HEK293 (cell line): ENCODE data around the gene KRTAP3-1.
A peak's percentile ranks its signal among the peaks of the same experiment; 100 is the strongest.
"Not testable (repeated sequence)": the region's sequence is repeated elsewhere in the genome, so short reads cannot be mapped to it uniquely, and the experiment has no call there.

Experiments used
- CTCF ChIA-PET: fragments of 350-600 bp; formaldehyde crosslinking; extraction: SDS; loops from one replicate; lab custom pipeline; 2021; ENCODE audit warnings: antibody characterized with exemption; lab: Yijun Ruan, JAX
- POLR2A ChIA-PET: fragments of 300-600 bp; formaldehyde crosslinking; extraction: SDS; loops from one replicate; lab custom pipeline; 2020; ENCODE audit warnings: antibody characterized with exemption, inconsistent platforms; lab: Yijun Ruan, JAX
- H3K27ac ChIP-seq: fragments of 200-500 bp; sonication (Bioruptor generic); 2 replicates; pipeline ENCODE4 v1.5.1; 2014; ENCODE audit warnings: low read depth, low read length, control low read depth, inconsistent platforms; ENCODE audit errors: extremely low read depth
- H3K36me3 ChIP-seq, 2 experiments: fragments of 200-500 bp in 1 of 2; sonication (Bioruptor generic) in 1 of 2; 1 replicate in 1 of 2; 2 replicates in 1 of 2; pipeline ENCODE4 v1.5.1; 2014 to 2017; ENCODE audit warnings: inconsistent platforms in 2 of 2, low read length in 2 of 2; ENCODE audit not compliant: control insufficient read depth in 2 of 2, insufficient read depth in 1 of 2
- H3K4me1 ChIP-seq: fragments of 200-500 bp; sonication (Bioruptor generic); 2 replicates; pipeline ENCODE4 v1.5.1; 2014; ENCODE audit warnings: mild to moderate bottlenecking, low read length, inconsistent platforms; ENCODE audit not compliant: control insufficient read depth, insufficient read depth
- H3K4me3 ChIP-seq: 2 replicates; pipeline ENCODE4 v1.5.1; 2011; ENCODE audit warnings: low read depth, mild to moderate bottlenecking, control low read depth, low read length, moderate library complexity
- H3K9me3 ChIP-seq: fragments of 200-500 bp; sonication (Bioruptor generic); 2 replicates; pipeline ENCODE4 v1.5.1; 2014; ENCODE audit warnings: low read depth, low read length, inconsistent platforms; ENCODE audit not compliant: control insufficient read depth, insufficient read depth
- HOXA7 ChIP-seq: sonication (generic); formaldehyde crosslinking; IDR thresholded peaks from 2 replicates; pipeline ENCODE4 v1.8.1; 2022; ENCODE audit warnings: missing genetic modification reagents, borderline replicate concordance
- INSM2 ChIP-seq: fragments of 450-650 bp; formaldehyde crosslinking; IDR thresholded peaks from 2 replicates; pipeline ENCODE4 v1.5.1; 2016; ENCODE audit warnings: missing biosample characterization, missing genetic modification characterization
- PRDM10 ChIP-seq: fragments of 450-650 bp; formaldehyde crosslinking; IDR thresholded peaks from 2 replicates; pipeline ENCODE4 v1.5.1; 2016; ENCODE audit warnings: missing biosample characterization, missing genetic modification characterization
- SCRT2 ChIP-seq: fragments of 450-650 bp; formaldehyde crosslinking; IDR thresholded peaks from 2 replicates; pipeline ENCODE4 v1.5.1; 2016; ENCODE audit warnings: missing biosample characterization, missing genetic modification characterization
- YY2 ChIP-seq: fragments of 450-650 bp; formaldehyde crosslinking; IDR thresholded peaks from 2 replicates; pipeline ENCODE4 v1.5.1; 2016; ENCODE audit warnings: missing biosample characterization, missing genetic modification characterization
- ZBTB49 ChIP-seq: fragments of 450-650 bp; formaldehyde crosslinking; IDR thresholded peaks from 2 replicates; pipeline ENCODE4 v1.5.1; 2016; ENCODE audit warnings: missing biosample characterization, missing genetic modification characterization, low read depth
- ZNF18 ChIP-seq: fragments of 450-650 bp; formaldehyde crosslinking; IDR thresholded peaks from 2 replicates; pipeline ENCODE4 v1.5.1; 2016; ENCODE audit warnings: missing biosample characterization, missing genetic modification characterization
- ZNF221 ChIP-seq: fragments of 450-650 bp; formaldehyde crosslinking; IDR thresholded peaks from 2 replicates; pipeline ENCODE4 v1.5.1; 2017; ENCODE audit warnings: missing biosample characterization, missing genetic modification characterization, borderline replicate concordance
- ZNF266 ChIP-seq: fragments of 450-650 bp; formaldehyde crosslinking; IDR thresholded peaks from 2 replicates; pipeline ENCODE4 v1.5.1; 2016; ENCODE audit warnings: missing biosample characterization, missing genetic modification characterization, low read depth
- ZNF324 ChIP-seq: fragments of 450-650 bp; formaldehyde crosslinking; IDR thresholded peaks from 2 replicates; pipeline ENCODE4 v1.5.1; 2016; ENCODE audit warnings: missing biosample characterization, missing genetic modification characterization
- ZNF449 ChIP-seq: fragments of 450-650 bp; formaldehyde crosslinking; IDR thresholded peaks from 2 replicates; pipeline ENCODE4 v1.5.1; 2017; ENCODE audit warnings: missing biosample characterization, mild to moderate bottlenecking, missing genetic modification characterization, moderate library complexity
- ZNF521 ChIP-seq: fragments of 450-650 bp; formaldehyde crosslinking; IDR thresholded peaks from 2 replicates; pipeline ENCODE4 v1.5.1; 2017; ENCODE audit warnings: missing biosample characterization, mild to moderate bottlenecking, missing genetic modification characterization
- ZNF560 ChIP-seq: fragments of 450-650 bp; formaldehyde crosslinking; IDR thresholded peaks from 2 replicates; pipeline ENCODE4 v1.5.1; 2017; ENCODE audit warnings: missing biosample characterization, missing genetic modification characterization, borderline replicate concordance
- ZNF585B ChIP-seq: fragments of 450-650 bp; formaldehyde crosslinking; IDR thresholded peaks from 2 replicates; pipeline ENCODE4 v1.5.1; 2016; ENCODE audit warnings: missing biosample characterization, missing genetic modification characterization
- ZNF704 ChIP-seq: fragments of 450-650 bp; formaldehyde crosslinking; IDR thresholded peaks from 2 replicates; pipeline ENCODE4 v1.5.1; 2016; ENCODE audit warnings: missing biosample characterization, missing genetic modification characterization
- ZNF785 ChIP-seq: fragments of 450-650 bp; formaldehyde crosslinking; IDR thresholded peaks from 2 replicates; pipeline ENCODE4 v1.5.1; 2016; ENCODE audit warnings: missing biosample characterization, missing genetic modification characterization
- ZNF830 ChIP-seq: fragments of 450-650 bp; IDR thresholded peaks from 2 replicates; pipeline ENCODE4 v1.5.0; 2018; ENCODE audit warnings: missing biosample characterization, missing genetic modification characterization, low read depth, mild to moderate bottlenecking, moderate library complexity

The KRTAP3-1 gene

GRCh38 chr17:41042953-41043352 is 34.0 kb upstream of the KRTAP3-1 start:
- TF ChIP-seq ZNF704 (tag by site-specific recombination) (no peak), ZNF830 (tag by site-specific recombination) (no peak), ZNF449 (tag by site-specific recombination) (no peak), ZNF18 (tag by site-specific recombination) (no peak), ZNF221 (no peak), INSM2 (tag by site-specific recombination) (no peak), ZNF560 (tag by site-specific recombination) (no peak), ZNF585B (tag by site-specific recombination) (no peak)
- TF ChIP-seq, all 188 proteins: peak for 0
- no peaks in the 10 kb centered on the region for H3K4me1 ChIP-seq
- H3K27ac ChIP-seq = no peak overlapping the region
- H3K4me3 ChIP-seq = no peak overlapping the region
- ChIA-PET POLR2A (no interaction called here), CTCF (interaction anchor here (1.0 to 1.5 kb wide), 2 partner anchors 15 to 79 kb away, joined by 3 read pairs; no protein-coding TSS in a partner anchor)
- H3K36me3 ChIP-seq = no peaks in the 10 kb centered on the region
- no peaks in the 10 kb centered on the region; the same call in 1 of the 2 replicates for H3K9me3 ChIP-seq

GRCh38 chr17:41040783-41041571 is 32.0 kb upstream of the KRTAP3-1 start, which contains the start of gene KRTAP1-1:
KRTAP1-1 (minus strand) TSS chr17:41041450; CDS start chr17:41041397, 53 bp downstream.
- H3K4me3 ChIP-seq, H3K27ac ChIP-seq, H3K9me3 ChIP-seq, POLR2A ChIA-PET, H3K36me3 ChIP-seq, H3K4me1 ChIP-seq: not testable (repeated sequence)
- 0 out of 2 replicates have a peak, but pooled peaks have one; percentile 29 for TF ChIP-seq SCRT2 (tag by site-specific recombination)
- CTCF ChIA-PET = interaction anchor here (0.6 to 0.7 kb wide), 3 partner anchors 164 to 472 kb away, joined by 3 to 4 read pairs (median 3); no protein-coding TSS in a partner anchor

GRCh38 chr17:41037853-41038350 is 29.0 kb upstream of the KRTAP3-1 start:
- Histone ChIP-seq H3K4me3 (no peak overlapping the region), H3K36me3 (no peaks in the 10 kb centered on the region), H3K9me3 (no peaks in the 10 kb centered on the region), H3K27ac (no peak overlapping the region), H3K4me1 (no peaks in the 10 kb centered on the region)
- CTCF ChIA-PET = interaction anchor here (0.5 to 1.0 kb wide), 3 partner anchors 9 to 314 kb away, joined by 3 read pairs; no protein-coding TSS in a partner anchor
- POLR2A ChIA-PET = no interaction called here
- no peak for TF ChIP-seq HOXA7
- TF ChIP-seq ZNF785 (tag by site-specific recombination) = no peak
- no peak for TF ChIP-seq ZBTB49
- TF ChIP-seq PRDM10 (tag by site-specific recombination) = no peak
- TF ChIP-seq ZNF324 (tag by site-specific recombination) = no peak
- TF ChIP-seq YY2 (tag by site-specific recombination) = no peak
- no peak for TF ChIP-seq ZNF521
- no peak for TF ChIP-seq ZNF266
